OCI-LY3 (cell line): ENCODE results near the gene IL4I1.

Experiments
- H2AFZ ChIP-seq: fragments of 200-600, 300-600 bp; shearing (Covaris generic); 2 replicates; pipeline ENCODE4 v1.6.0; 2014; ENCODE audit warnings: antibody characterized with exemption, low read depth, low read length
- H3K27ac ChIP-seq: fragments of 200-600, 300-600 bp; sonication (generic); 2 replicates; pipeline ENCODE4 v1.5.1; 2014; ENCODE audit warnings: mild to moderate bottlenecking, low read length, moderate library complexity, mixed read lengths
- H3K27me3 ChIP-seq: fragments of 200-600, 300-600 bp; sonication (generic); 2 replicates; pipeline ENCODE4 v1.6.1; 2014; ENCODE audit warnings: low read depth, low read length, mixed read lengths
- H3K36me3 ChIP-seq: fragments of 200-600, 300-600 bp; sonication (generic); replicated peaks from 2 replicates; pipeline ENCODE3; 2014; ENCODE audit warnings: low read depth, low read length, mixed read lengths
- H3K4me1 ChIP-seq: fragments of 300-600, 200-600 bp; sonication (generic); 2 replicates; pipeline ENCODE4 v1.6.1; 2014; ENCODE audit warnings: low read length, mixed read lengths
- H3K4me2 ChIP-seq: fragments of 200-600, 300-600 bp; sonication (generic); 2 replicates; pipeline ENCODE4 v1.6.1; 2014; ENCODE audit warnings: low read length, mixed read lengths
- H3K4me3 ChIP-seq: fragments of 300-600, 200-600 bp; sonication (generic); 2 replicates; pipeline ENCODE4 v1.5.1; 2014; ENCODE audit warnings: antibody characterized with exemption, mild to moderate bottlenecking, low read length, moderate library complexity
- H3K79me2 ChIP-seq: fragments of 300-600, 200-600 bp; shearing (Covaris generic); 2 replicates; pipeline ENCODE4 v1.6.1; 2014; ENCODE audit warnings: mild to moderate bottlenecking, low read length, mixed read lengths
- H3K9ac ChIP-seq: fragments of 300-600, 200-600 bp; shearing (Covaris generic); 2 replicates; pipeline ENCODE4 v1.6.0; 2014; ENCODE audit warnings: mild to moderate bottlenecking, low read length, moderate library complexity
- H3K9me3 ChIP-seq: fragments of 200-600, 300-600 bp; shearing (Covaris generic); 2 replicates; pipeline ENCODE4 v1.6.1; 2014; ENCODE audit warnings: low read length, mixed read lengths; ENCODE audit not compliant: insufficient read depth
- H4K20me1 ChIP-seq: fragments of 200-600, 300-600 bp; sonication (generic); 2 replicates; pipeline ENCODE4 v1.6.1; 2016; ENCODE audit warnings: low read length, mixed read lengths; ENCODE audit not compliant: insufficient read depth
- EZH2phosphoT487 ChIP-seq: fragments of 200-600 bp; shearing (Covaris generic); IDR thresholded peaks from 2 replicates; pipeline ENCODE4 v1.6.1; 2018; ENCODE audit warnings: antibody characterized with exemption, mixed run types, low read depth
- TF ChIP-seq, protein P1 (sequence below): fragments of 200-600, 300-600 bp; sonication (generic); IDR thresholded peaks from 2 replicates; pipeline ENCODE4 v1.5.1; 2014; ENCODE audit warnings: antibody characterized with exemption, low read length, low read depth

The IL4I1 gene

DNA sequence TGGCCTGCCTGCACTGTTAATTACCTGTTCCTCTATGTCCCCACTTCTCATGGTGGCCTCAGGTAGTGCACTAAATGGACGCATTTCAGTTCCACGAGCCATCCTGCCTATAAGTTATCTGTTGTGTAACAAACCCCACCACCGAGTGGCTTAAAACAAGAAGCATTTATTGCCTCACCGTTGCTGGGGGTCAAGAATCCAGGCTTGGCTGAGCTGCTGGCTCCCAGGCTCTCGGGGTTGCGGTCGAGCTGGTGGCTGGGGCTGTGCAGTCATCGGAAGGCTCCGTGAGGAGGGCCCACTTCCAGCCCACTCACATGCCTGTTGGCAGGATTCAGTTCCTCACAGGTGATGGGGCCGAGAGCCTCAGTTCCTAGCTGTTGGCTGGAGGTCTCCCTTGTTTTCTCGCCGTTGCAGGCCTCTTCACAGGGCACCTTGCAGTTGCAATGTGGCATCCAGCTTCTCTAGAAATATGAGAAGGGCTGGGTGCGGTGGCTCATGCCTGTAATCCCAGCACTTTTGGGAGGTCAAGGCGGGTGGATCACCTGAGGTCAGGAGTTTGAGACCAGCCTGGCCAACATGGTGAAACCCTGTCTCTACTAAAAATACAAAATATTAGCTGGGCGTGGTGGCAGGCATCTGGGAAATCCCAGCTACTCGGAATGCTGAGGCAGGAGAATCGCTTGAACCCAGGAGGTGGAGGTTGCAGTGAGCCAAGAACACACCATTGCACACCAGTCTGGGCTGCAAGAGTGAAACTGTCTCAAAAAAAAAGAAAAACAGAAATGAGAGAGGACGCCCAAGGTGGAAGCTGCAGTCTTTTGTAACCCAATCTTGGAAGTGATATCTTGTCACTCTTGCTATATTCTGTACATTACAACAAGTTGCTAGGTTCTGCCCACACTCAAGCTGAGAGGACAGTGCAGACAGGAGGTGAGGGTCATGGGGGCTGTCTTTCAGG is 52.3 kb downstream of the IL4I1 start:
- Histone ChIP-seq H2AFZ (no peak overlapping the region), H3K9me3 (peaks cover 7% of the 10 kb centered on the region), H3K36me3 (peaks cover 22% of the 10 kb centered on the region), H3K4me1 (peaks cover 19% of the 10 kb centered on the region), H4K20me1 (no peaks in the 10 kb centered on the region), H3K4me3 (no peak overlapping the region), H3K79me2 (no peaks in the 10 kb centered on the region), H3K27me3 (no peaks in the 10 kb centered on the region), H3K4me2 (no peak overlapping the region), H3K9ac (no peak overlapping the region), H3K27ac (no peak overlapping the region)
- TF ChIP-seq, protein P1, sequence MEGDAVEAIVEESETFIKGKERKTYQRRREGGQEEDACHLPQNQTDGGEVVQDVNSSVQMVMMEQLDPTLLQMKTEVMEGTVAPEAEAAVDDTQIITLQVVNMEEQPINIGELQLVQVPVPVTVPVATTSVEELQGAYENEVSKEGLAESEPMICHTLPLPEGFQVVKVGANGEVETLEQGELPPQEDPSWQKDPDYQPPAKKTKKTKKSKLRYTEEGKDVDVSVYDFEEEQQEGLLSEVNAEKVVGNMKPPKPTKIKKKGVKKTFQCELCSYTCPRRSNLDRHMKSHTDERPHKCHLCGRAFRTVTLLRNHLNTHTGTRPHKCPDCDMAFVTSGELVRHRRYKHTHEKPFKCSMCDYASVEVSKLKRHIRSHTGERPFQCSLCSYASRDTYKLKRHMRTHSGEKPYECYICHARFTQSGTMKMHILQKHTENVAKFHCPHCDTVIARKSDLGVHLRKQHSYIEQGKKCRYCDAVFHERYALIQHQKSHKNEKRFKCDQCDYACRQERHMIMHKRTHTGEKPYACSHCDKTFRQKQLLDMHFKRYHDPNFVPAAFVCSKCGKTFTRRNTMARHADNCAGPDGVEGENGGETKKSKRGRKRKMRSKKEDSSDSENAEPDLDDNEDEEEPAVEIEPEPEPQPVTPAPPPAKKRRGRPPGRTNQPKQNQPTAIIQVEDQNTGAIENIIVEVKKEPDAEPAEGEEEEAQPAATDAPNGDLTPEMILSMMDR, result no peak
- TF ChIP-seq EZH2phosphoT487, result no peak

DNA sequence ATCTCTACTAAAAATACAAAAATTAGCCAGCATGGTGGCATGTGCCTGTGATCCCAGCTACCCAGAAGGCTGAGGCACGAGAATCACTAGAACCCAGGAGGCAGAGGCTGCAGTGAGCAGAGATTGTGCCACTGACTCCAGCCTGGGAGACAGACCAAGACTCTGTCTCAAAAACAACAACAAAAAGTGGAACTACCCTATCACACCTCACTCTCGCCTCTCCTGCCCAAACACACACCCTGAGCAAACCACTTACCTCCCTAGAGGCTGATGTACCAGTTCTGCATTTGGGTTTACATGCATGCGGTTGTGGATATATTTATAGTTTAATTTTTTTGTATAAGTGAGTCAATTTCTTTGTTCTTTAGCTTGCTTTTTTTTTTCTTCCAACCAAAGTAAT is 53.4 kb downstream of the IL4I1 start:
- Histone ChIP-seq H3K4me2 (no peak overlapping the region), H3K36me3 (peaks cover 26% of the 10 kb centered on the region), H3K4me3 (no peak overlapping the region), H4K20me1 (no peaks in the 10 kb centered on the region), H3K27ac (no peak overlapping the region), H2AFZ (no peak overlapping the region), H3K9ac (no peak overlapping the region), H3K9me3 (no peaks in the 10 kb centered on the region), H3K4me1 (peaks cover 7% of the 10 kb centered on the region), H3K79me2 (no peaks in the 10 kb centered on the region), H3K27me3 (no peaks in the 10 kb centered on the region)
- no peak for TF ChIP-seq EZH2phosphoT487
- TF ChIP-seq, protein P1, result no peak

- no peak for TF ChIP-seq EZH2phosphoT487
- TF ChIP-seq, protein P1, result no peak
- Histone ChIP-seq H3K4me1 (peaks cover 3% of the 10 kb centered on the region; the same call in 1 of the 2 replicates), H3K27ac (no peak overlapping the region), H2AFZ (no peak overlapping the region), H4K20me1 (peaks cover 4% of the 10 kb centered on the region; the same call in 1 of the 2 replicates), H3K9me3 (no peaks in the 10 kb centered on the region), H3K27me3 (no peaks in the 10 kb centered on the region), H3K4me2 (no peak overlapping the region), H3K9ac (no peak overlapping the region), H3K36me3 (peaks cover 49% of the 10 kb centered on the region), H3K79me2 (no peaks in the 10 kb centered on the region), H3K4me3 (no peak overlapping the region)
Measured at GRCh38 chr19:49840736-49841249, 55.9 kb downstream of the IL4I1 start.

- H3K36me3 ChIP-seq, result peaks cover 50% of the 10 kb centered on the region
- no peaks in the 10 kb centered on the region for H3K27me3 ChIP-seq
- no peak overlapping the region for H3K4me3 ChIP-seq
- no peak overlapping the region for H3K4me2 ChIP-seq
- no peak for TF ChIP-seq EZH2phosphoT487
- TF ChIP-seq, protein P1, result no peak
- H3K9me3 ChIP-seq, result no peaks in the 10 kb centered on the region
- H3K4me1 ChIP-seq, result peaks cover 3% of the 10 kb centered on the region; the same call in 1 of the 2 replicates
- no peak overlapping the region for H3K27ac ChIP-seq
- H3K79me2 ChIP-seq, result no peaks in the 10 kb centered on the region
- H2AFZ ChIP-seq, result no peak overlapping the region
- H4K20me1 ChIP-seq, result peaks cover 4% of the 10 kb centered on the region; the same call in 1 of the 2 replicates
- no peak overlapping the region for H3K9ac ChIP-seq
Measured at GRCh38 chr19:49840321-49840720, 56.4 kb downstream of the IL4I1 start.
